ENCODE results near the gene EHMT1.

Gene EHMT1

DNA sequence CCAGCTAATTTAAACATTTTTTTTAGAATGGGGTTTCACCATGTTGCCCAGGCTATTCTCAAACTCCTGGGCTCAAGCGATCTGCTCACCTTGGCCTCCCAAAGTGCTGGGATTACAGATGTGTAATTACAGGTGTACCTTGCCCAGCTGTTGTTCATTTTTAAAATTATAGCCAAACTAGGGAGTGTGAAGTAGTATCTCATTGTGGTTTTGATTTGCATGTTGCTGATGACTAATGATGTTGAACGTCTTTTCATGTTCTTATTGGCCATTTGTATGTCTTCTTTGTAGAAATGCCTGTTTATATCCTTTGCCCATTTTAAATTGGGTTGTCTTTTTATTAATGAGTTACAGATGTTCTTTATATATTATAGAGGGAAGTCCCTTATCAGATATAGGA, 31.5 kb downstream of the EHMT1 start:
- H3K4me3 ChIP-seq (ENCODE audit: low read depth, low read length): no peak overlapping the region
- no peak overlapping the region for H3K9ac ChIP-seq
- no peaks in the 10 kb centered on the region for H3K9me3 ChIP-seq (ENCODE audit: control insufficient read depth, low read length)
- TF ChIP-seq, protein P1, sequence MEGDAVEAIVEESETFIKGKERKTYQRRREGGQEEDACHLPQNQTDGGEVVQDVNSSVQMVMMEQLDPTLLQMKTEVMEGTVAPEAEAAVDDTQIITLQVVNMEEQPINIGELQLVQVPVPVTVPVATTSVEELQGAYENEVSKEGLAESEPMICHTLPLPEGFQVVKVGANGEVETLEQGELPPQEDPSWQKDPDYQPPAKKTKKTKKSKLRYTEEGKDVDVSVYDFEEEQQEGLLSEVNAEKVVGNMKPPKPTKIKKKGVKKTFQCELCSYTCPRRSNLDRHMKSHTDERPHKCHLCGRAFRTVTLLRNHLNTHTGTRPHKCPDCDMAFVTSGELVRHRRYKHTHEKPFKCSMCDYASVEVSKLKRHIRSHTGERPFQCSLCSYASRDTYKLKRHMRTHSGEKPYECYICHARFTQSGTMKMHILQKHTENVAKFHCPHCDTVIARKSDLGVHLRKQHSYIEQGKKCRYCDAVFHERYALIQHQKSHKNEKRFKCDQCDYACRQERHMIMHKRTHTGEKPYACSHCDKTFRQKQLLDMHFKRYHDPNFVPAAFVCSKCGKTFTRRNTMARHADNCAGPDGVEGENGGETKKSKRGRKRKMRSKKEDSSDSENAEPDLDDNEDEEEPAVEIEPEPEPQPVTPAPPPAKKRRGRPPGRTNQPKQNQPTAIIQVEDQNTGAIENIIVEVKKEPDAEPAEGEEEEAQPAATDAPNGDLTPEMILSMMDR (IDR thresholded peaks at IDR 0.05): no peak
- H3K27ac ChIP-seq: no peak overlapping the region
- no peak overlapping the region for H3K4me2 ChIP-seq (ENCODE audit: low read length)
- no peaks in the 10 kb centered on the region for H3K36me3 ChIP-seq (ENCODE audit: control insufficient read depth, insufficient read depth, low read length)
- no peaks in the 10 kb centered on the region for H3K4me1 ChIP-seq
- H2AFZ ChIP-seq: no peak overlapping the region
- H3K27me3 ChIP-seq (ENCODE audit: control insufficient read depth, insufficient read depth, low read length): no peaks in the 10 kb centered on the region
- peaks cover 32% of the 10 kb centered on the region for H3K79me2 ChIP-seq

DNA sequence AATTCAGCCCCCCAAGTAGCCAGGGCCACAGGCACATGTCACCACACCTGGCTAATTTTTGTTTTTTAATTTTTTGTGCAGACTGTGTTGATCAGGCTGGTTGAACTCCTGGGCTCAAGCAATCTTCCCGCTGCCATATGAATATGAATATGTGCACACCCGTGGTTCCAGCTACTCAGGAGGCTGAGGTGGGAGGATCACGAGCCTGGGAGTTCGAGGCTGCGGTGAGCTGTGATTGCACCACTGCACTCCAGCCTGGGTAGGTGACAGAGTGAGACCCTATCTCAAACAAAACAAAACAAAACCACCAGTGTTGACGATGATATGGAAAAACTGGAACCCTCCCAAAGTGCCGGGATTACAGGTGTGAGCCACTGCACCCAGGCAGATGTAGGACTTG, 32.0 kb downstream of the EHMT1 start:
- Histone ChIP-seq H3K4me1 (no peaks in the 10 kb centered on the region), H3K27ac (no peak overlapping the region), H3K27me3 (ENCODE audit: control insufficient read depth, insufficient read depth, low read length) (no peaks in the 10 kb centered on the region), H3K9me3 (ENCODE audit: control insufficient read depth, low read length) (no peaks in the 10 kb centered on the region), H3K4me2 (ENCODE audit: low read length) (no peak overlapping the region), H3K4me3 (ENCODE audit: low read depth, low read length) (no peak overlapping the region), H2AFZ (no peak overlapping the region), H3K9ac (no peak overlapping the region), H3K36me3 (ENCODE audit: control insufficient read depth, insufficient read depth, low read length) (no peaks in the 10 kb centered on the region), H3K79me2 (peaks cover 31% of the 10 kb centered on the region)
- TF ChIP-seq, protein P1 (IDR thresholded peaks at IDR 0.05): no peak

DNA sequence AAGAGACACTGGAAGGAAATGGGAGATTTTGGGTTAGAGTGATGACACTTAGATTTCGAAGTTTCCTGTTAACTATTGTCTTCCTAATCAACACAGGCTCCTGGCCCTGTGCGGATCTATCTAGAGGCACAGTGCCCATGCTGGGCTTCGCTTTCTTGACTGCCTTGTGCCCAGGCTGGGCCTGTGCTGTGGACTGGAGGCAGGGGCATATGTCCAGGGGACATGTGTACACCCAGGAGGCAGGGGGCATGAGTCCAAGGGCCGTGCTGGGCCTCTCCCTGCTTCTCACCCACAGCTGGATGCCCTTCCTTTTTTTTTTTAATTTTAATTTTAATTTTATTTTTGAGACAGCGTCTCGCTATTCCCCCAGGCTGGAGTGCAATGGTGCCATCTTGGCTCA, 37.6 kb downstream of the EHMT1 start:
- H3K9me3 ChIP-seq (ENCODE audit: control insufficient read depth, low read length): no peaks in the 10 kb centered on the region
- H2AFZ ChIP-seq: no peak overlapping the region
- no peak overlapping the region for H3K9ac ChIP-seq
- peaks cover 35% of the 10 kb centered on the region for H3K79me2 ChIP-seq
- H3K4me3 ChIP-seq (ENCODE audit: low read depth, low read length): no peak overlapping the region
- no peaks in the 10 kb centered on the region for H3K36me3 ChIP-seq (ENCODE audit: control insufficient read depth, insufficient read depth, low read length)
- H3K27ac ChIP-seq: no peak overlapping the region
- TF ChIP-seq, protein P1 (IDR thresholded peaks at IDR 0.05): no peak
- no peaks in the 10 kb centered on the region for H3K27me3 ChIP-seq (ENCODE audit: control insufficient read depth, insufficient read depth, low read length)
- no peaks in the 10 kb centered on the region for H3K4me1 ChIP-seq
- no peak overlapping the region for H3K4me2 ChIP-seq (ENCODE audit: low read length)

DNA sequence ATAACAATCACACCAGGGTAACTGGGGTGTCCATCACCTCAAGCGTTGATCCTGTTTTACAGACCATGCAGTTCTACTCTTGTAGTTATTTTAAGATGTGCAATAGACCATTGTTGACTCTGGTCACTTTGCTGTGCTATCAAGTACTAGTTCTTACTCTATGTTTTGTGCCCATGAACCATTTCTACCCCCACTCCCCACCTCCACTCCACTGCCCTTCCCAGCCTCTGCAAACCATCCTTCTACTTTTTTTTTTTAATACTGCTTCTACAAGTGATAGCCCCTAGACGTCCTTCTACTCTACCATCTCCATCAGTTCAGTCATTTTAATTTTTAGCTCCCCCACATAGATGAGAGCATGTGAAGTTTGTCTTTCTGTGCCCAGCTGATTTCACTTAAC, 38.8 kb downstream of the EHMT1 start:
- peaks cover 27% of the 10 kb centered on the region for H3K79me2 ChIP-seq
- TF ChIP-seq, protein P1 (IDR thresholded peaks at IDR 0.05): no peak

DNA sequence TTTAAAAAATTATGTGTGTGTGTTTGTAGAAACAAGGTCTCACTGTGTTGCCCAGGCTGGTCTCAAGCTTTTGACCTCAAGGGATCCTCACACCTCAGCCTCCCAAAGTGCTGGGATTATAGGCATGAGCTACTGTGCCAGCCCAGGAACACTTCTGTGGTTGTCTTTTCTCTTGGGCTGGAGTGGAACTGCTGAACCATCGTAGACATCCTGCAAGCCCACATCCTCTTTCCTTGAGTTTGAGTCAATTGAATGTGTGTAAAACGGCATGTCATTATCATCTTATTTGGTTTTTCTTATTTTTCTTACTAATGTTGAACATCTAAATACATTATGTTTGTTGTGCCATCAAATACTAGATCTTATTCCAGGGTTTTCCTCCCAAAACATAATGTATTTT, 40.0 kb downstream of the EHMT1 start:
- no peaks in the 10 kb centered on the region for H3K36me3 ChIP-seq (ENCODE audit: control insufficient read depth, insufficient read depth, low read length)
- H3K9me3 ChIP-seq (ENCODE audit: control insufficient read depth, low read length): no peaks in the 10 kb centered on the region
- H3K79me2 ChIP-seq: peaks cover 23% of the 10 kb centered on the region
- H3K4me1 ChIP-seq: no peaks in the 10 kb centered on the region
- TF ChIP-seq, protein P1 (IDR thresholded peaks at IDR 0.05): no peak
- no peaks in the 10 kb centered on the region for H3K27me3 ChIP-seq (ENCODE audit: control insufficient read depth, insufficient read depth, low read length)
- no peak overlapping the region for H3K27ac ChIP-seq
- H3K4me2 ChIP-seq (ENCODE audit: low read length): no peak overlapping the region
- no peak overlapping the region for H2AFZ ChIP-seq
- no peak overlapping the region for H3K4me3 ChIP-seq (ENCODE audit: low read depth, low read length)
- no peak overlapping the region for H3K9ac ChIP-seq

More for the DNA sequence above, 38.8 kb downstream of the EHMT1 start:
- Histone ChIP-seq H2AFZ (no peak overlapping the region), H3K36me3 (ENCODE audit: control insufficient read depth, insufficient read depth, low read length) (no peaks in the 10 kb centered on the region), H3K9ac (no peak overlapping the region), H3K27ac (no peak overlapping the region), H3K4me3 (ENCODE audit: low read depth, low read length) (no peak overlapping the region), H3K27me3 (ENCODE audit: control insufficient read depth, insufficient read depth, low read length) (no peaks in the 10 kb centered on the region), H3K4me1 (no peaks in the 10 kb centered on the region), H3K9me3 (ENCODE audit: control insufficient read depth, low read length) (no peaks in the 10 kb centered on the region), H3K4me2 (ENCODE audit: low read length) (no peak overlapping the region)
